SU-DHL-6 (cell line): Measurements from ENCODE around the gene BLOC1S5.

Experiments used
- H2AFZ ChIP-seq: fragments of 200-600 bp; sonication (generic); 2 replicates; pipeline ENCODE4 v1.6.1; 2014; ENCODE audit warnings: low read depth, mild to moderate bottlenecking, moderate library complexity, mixed read lengths, antibody characterized with exemption, low read length; ENCODE audit not compliant: severe bottlenecking
- H3F3A ChIP-seq: fragments of 200-600 bp; shearing (Covaris generic); 2 replicates; pipeline ENCODE4 v1.6.0; 2016; ENCODE audit warnings: antibody characterized with exemption, mild to moderate bottlenecking; ENCODE audit not compliant: insufficient read depth
- H3K27ac ChIP-seq: fragments of 200-600 bp; sonication (generic); 2 replicates; pipeline ENCODE4 v1.5.1; 2016; ENCODE audit warnings: low read depth, mild to moderate bottlenecking, low read length, moderate library complexity, mixed read lengths
- H3K27me3 ChIP-seq: fragments of 200-600 bp; sonication (generic), shearing (Covaris generic); 2 replicates; pipeline ENCODE4 v1.6.0; 2014; ENCODE audit warnings: mild to moderate bottlenecking, low read length
- H3K36me3 ChIP-seq: fragments of 200-600 bp; sonication (generic); 2 replicates; pipeline ENCODE4 v1.6.1; 2014; ENCODE audit warnings: mild to moderate bottlenecking, low read length, mixed read lengths
- H3K4me2 ChIP-seq: fragments of 300-600, 200-600 bp; shearing (Covaris generic), sonication (generic); 2 replicates; pipeline ENCODE4 v1.6.0; 2014; ENCODE audit warnings: low read length, low read depth, mild to moderate bottlenecking; ENCODE audit not compliant: poor library complexity, severe bottlenecking
- H3K4me3 ChIP-seq: fragments of 200-600 bp; sonication (generic); 2 replicates; pipeline ENCODE4 v1.5.1; 2014; ENCODE audit warnings: antibody characterized with exemption, low read length, mild to moderate bottlenecking, mixed read lengths; ENCODE audit not compliant: insufficient read depth, poor library complexity, severe bottlenecking
- H3K79me2 ChIP-seq: fragments of 200-600 bp; sonication (generic); 2 replicates; pipeline ENCODE4 v1.6.1; 2014; ENCODE audit warnings: mild to moderate bottlenecking, low read length, moderate library complexity; ENCODE audit not compliant: insufficient read depth
- H3K9ac ChIP-seq: fragments of 200-600 bp; sonication (generic); 2 replicates; pipeline ENCODE4 v1.7.0; 2014; ENCODE audit warnings: mild to moderate bottlenecking, low read length
- H3K9me2 ChIP-seq: fragments of 200-600 bp; sonication (generic); replicated peaks from 2 replicates; pipeline ENCODE4 v1.6.1; 2014; ENCODE audit warnings: low read length; ENCODE audit not compliant: insufficient read depth
- H3K9me3 ChIP-seq: fragments of 200-600 bp; sonication (generic); 2 replicates; pipeline ENCODE4 v1.6.1; 2014; ENCODE audit warnings: low read length, mixed read lengths; ENCODE audit not compliant: insufficient read depth
- H4K20me1 ChIP-seq: fragments of 200-600 bp; sonication (generic); 2 replicates; pipeline ENCODE4 v1.6.1; 2014; ENCODE audit warnings: low read depth, mild to moderate bottlenecking, antibody characterized with exemption, low read length, moderate library complexity, mixed read lengths
- CTCF ChIP-seq: fragments of 200-600 bp; sonication (generic); IDR thresholded peaks from one replicate; pipeline ENCODE4 v1.5.1; 2017; ENCODE audit warnings: antibody characterized with exemption, mild to moderate bottlenecking, low read length, moderate library complexity; ENCODE audit not compliant: insufficient read depth, poor library complexity, severe bottlenecking
- EZH2phosphoT487 ChIP-seq: fragments of 200-600 bp; sonication (generic), shearing (Covaris generic); conservative IDR thresholded peaks from 2 replicates; pipeline ENCODE4 v1.6.1; 2018; ENCODE audit warnings: mild to moderate bottlenecking, antibody characterized with exemption, low read length, moderate library complexity, mixed read lengths

BLOC1S5 gene

GRCh38 chr6:8069151-8069550, 5.0 kb upstream of the BLOC1S5 start:
- Histone ChIP-seq H3K9me3 (no peaks in the 10 kb centered on the region), H3K4me3 (no peak overlapping the region), H3K79me2 (peaks cover under 1% of the 10 kb centered on the region; the same call in 1 of the 2 replicates), H4K20me1 (no peaks in the 10 kb centered on the region), H3K27ac (no peak overlapping the region), H3K9ac (no peak overlapping the region), H3K9me2 (0 out of 2 replicates have a peak, but pooled peaks cover 6% of the 10 kb centered on the region), H3K36me3 (no peaks in the 10 kb centered on the region), H2AFZ (no peak overlapping the region), H3K27me3 (no peaks in the 10 kb centered on the region), H3K4me2 (no peak overlapping the region), H3F3A (peaks cover 13% of the 10 kb centered on the region; the same call in 1 of the 2 replicates)
- TF ChIP-seq EZH2phosphoT487 (no peak), CTCF (no peak)

GRCh38 chr6:8066108-8066507, 1.9 kb upstream of the BLOC1S5 start:
- Histone ChIP-seq H3K9me3 (no peaks in the 10 kb centered on the region), H2AFZ (peak overlapping the region; percentile 81), H3K4me2 (no peak overlapping the region), H3K4me3 (no peak overlapping the region), H3K27ac (no peak overlapping the region), H3K27me3 (no peaks in the 10 kb centered on the region), H3K9me2 (0 out of 2 replicates have a peak, but pooled peaks cover 6% of the 10 kb centered on the region), H3F3A (peaks cover 27% of the 10 kb centered on the region), H3K79me2 (peaks cover 23% of the 10 kb centered on the region), H3K9ac (no peak overlapping the region), H4K20me1 (no peaks in the 10 kb centered on the region), H3K36me3 (peaks cover 9% of the 10 kb centered on the region)
- TF ChIP-seq EZH2phosphoT487 (no peak), CTCF (no peak)

- Histone ChIP-seq H3F3A (peaks cover 27% of the 10 kb centered on the region), H3K4me2 (no peak overlapping the region), H2AFZ (peak overlapping the region; percentile 81)
Measured at GRCh38 chr6:8065519-8065911, 1.3 kb upstream of the BLOC1S5 start.

More at GRCh38 chr6:8065519-8065911, 1.3 kb upstream of the BLOC1S5 start:
- no peak overlapping the region for H3K4me3 ChIP-seq
- no peak overlapping the region for H3K9ac ChIP-seq
- H3K27ac ChIP-seq, result no peak overlapping the region
- TF ChIP-seq CTCF (no peak), EZH2phosphoT487 (no peak)
- H3K9me3 ChIP-seq, result no peaks in the 10 kb centered on the region
- H3K9me2 ChIP-seq, result 0 out of 2 replicates have a peak, but pooled peaks cover 6% of the 10 kb centered on the region
- H3K27me3 ChIP-seq, result no peaks in the 10 kb centered on the region
- H3K79me2 ChIP-seq, result peaks cover 23% of the 10 kb centered on the region
- H4K20me1 ChIP-seq, result no peaks in the 10 kb centered on the region
- H3K36me3 ChIP-seq, result peaks cover 9% of the 10 kb centered on the region
